ACC112 (cell line): ENCODE measurements around the gene SLC4A7.

ENCODE experiments used
- H2AFZ ChIP-seq: fragments of 200-600 bp; sonication (generic); one replicate; pipeline ENCODE4 v1.6.0; 2017; ENCODE audit warnings: antibody characterized with exemption, low read length; ENCODE audit not compliant: unreplicated experiment
- H3K27ac ChIP-seq: fragments of 200-600 bp; sonication (generic); 2 replicates; pipeline ENCODE4 v1.5.1; 2014; ENCODE audit warnings: low read depth, mild to moderate bottlenecking, antibody characterized with exemption, low read length, moderate library complexity
- H3K27me3 ChIP-seq: fragments of 200-600 bp; sonication (generic); 2 replicates; pipeline ENCODE4 v1.6.1; 2014; ENCODE audit warnings: mild to moderate bottlenecking, antibody characterized with exemption, low read length, moderate library complexity, mixed read lengths; ENCODE audit not compliant: insufficient read depth
- H3K36me3 ChIP-seq: fragments of 200-600 bp; sonication (generic); 2 replicates; pipeline ENCODE4 v1.6.1; 2016; ENCODE audit warnings: mild to moderate bottlenecking, antibody characterized with exemption, low read length, moderate library complexity, mixed read lengths; ENCODE audit not compliant: insufficient read depth
- H3K4me1 ChIP-seq: fragments of 200-600 bp; sonication (generic); one replicate; pipeline ENCODE4 v1.6.1; 2016; ENCODE audit warnings: low read length, mixed read lengths; ENCODE audit not compliant: insufficient read depth, unreplicated experiment, control insufficient read depth
- H3K4me3 ChIP-seq: fragments of 200-600 bp; sonication (generic); 2 replicates; pipeline ENCODE4 v1.5.1; 2014; ENCODE audit warnings: mild to moderate bottlenecking, low read depth, low read length
- H3K79me2 ChIP-seq: fragments of 200-600 bp; sonication (generic); one replicate; pipeline ENCODE4 v1.6.0; 2016; ENCODE audit warnings: low read length; ENCODE audit not compliant: control insufficient read depth, unreplicated experiment, insufficient read depth

The SLC4A7 gene

DNA sequence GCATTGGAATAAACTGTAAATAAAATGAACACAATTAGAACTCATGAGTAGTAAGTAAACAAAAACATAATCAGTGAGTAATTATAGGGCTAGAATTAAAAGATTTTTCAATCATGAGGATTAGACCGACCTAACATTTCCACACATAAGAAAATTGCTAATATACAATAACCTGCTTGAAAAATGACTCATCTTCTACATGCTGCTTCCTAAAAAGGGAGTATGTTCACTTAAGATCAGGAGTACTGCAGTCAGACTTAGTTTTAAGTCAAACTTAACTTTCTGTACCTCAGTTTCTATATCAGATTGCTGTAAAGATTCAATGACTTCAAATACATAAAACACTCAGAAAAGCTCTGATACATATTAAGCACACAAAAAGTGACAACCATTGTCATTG is 92.4 kb downstream of the SLC4A7 start:
- Histone ChIP-seq H3K27me3 (no peaks in the 10 kb centered on the region), H3K4me1 (no peaks in the 10 kb centered on the region), H3K4me3 (no peak overlapping the region), H3K79me2 (no peaks in the 10 kb centered on the region), H3K36me3 (peaks cover 53% of the 10 kb centered on the region), H2AFZ (no peak overlapping the region), H3K27ac (no peak overlapping the region)

DNA sequence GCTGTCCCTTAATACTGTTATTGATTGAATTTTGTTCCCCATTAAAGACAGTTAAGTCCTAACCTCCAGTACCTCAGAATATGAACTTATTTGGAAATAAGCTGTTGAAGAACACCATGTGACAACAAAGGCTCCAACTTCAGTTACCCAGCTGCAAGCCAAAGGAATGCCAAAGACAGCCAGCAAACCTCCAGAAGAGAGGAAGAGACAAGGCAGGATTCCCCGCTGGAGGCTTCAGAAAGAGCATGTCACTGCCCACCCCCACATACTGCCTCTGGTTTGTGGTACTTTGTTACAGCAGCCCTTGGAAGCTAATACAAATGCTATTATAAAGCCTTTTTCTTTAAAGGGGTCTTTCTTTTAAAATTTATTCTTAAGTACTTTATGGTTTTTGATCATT is 96.6 kb downstream of the SLC4A7 start:
- peaks cover 60% of the 10 kb centered on the region for H3K36me3 ChIP-seq

DNA sequence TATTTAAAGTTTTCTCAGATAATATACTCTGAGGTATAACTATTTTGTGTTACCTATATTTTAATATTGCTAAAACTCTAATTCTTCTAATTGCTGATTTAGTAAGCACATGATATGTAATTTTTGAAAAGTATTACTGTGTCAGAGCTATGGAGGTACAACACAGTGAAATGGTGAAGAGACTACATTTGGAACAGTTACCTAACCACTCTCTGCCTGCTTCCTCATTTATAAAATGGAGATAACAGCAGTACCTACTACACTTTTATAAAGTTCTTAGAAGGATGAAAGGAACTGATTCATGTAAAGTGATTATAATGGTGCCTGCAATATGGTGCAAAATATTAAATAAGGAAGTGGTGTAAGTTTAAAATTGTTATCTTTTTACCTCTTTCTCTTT is 98.7 kb downstream of the SLC4A7 start:
- Histone ChIP-seq H3K36me3 (peaks cover 53% of the 10 kb centered on the region), H3K79me2 (no peaks in the 10 kb centered on the region), H3K27me3 (no peaks in the 10 kb centered on the region), H3K4me1 (no peaks in the 10 kb centered on the region), H3K4me3 (no peak overlapping the region), H2AFZ (no peak overlapping the region), H3K27ac (no peak overlapping the region)

More for the DNA sequence above, 96.6 kb downstream of the SLC4A7 start:
- no peak overlapping the region for H3K27ac ChIP-seq
- H3K4me1 ChIP-seq = no peaks in the 10 kb centered on the region
- H2AFZ ChIP-seq = no peak overlapping the region
- H3K4me3 ChIP-seq = no peak overlapping the region
- H3K27me3 ChIP-seq = no peaks in the 10 kb centered on the region
- no peaks in the 10 kb centered on the region for H3K79me2 ChIP-seq

DNA sequence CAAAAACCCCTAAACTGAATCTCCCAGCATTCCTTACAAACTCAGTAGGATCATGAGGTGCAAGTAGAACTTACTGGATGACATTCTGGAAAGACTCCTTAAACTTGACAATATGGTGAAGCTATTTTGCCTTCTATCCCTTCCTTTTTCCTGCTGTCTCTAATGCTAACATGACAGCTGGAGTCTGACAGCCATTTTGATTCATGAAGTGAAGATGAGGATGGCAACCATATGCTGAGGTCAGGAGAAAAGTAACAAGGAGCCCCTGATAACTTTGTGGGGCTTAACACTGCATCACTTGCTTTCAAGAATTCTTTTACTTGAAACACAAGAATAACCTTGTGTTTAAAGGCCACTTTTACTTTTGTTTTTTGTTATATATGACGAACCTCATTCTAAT is 100.0 kb downstream of the SLC4A7 start:
- Histone ChIP-seq H3K27ac (no peak overlapping the region), H3K4me3 (no peak overlapping the region), H3K27me3 (no peaks in the 10 kb centered on the region), H2AFZ (no peak overlapping the region), H3K4me1 (no peaks in the 10 kb centered on the region), H3K36me3 (peaks cover 48% of the 10 kb centered on the region), H3K79me2 (no peaks in the 10 kb centered on the region)

DNA sequence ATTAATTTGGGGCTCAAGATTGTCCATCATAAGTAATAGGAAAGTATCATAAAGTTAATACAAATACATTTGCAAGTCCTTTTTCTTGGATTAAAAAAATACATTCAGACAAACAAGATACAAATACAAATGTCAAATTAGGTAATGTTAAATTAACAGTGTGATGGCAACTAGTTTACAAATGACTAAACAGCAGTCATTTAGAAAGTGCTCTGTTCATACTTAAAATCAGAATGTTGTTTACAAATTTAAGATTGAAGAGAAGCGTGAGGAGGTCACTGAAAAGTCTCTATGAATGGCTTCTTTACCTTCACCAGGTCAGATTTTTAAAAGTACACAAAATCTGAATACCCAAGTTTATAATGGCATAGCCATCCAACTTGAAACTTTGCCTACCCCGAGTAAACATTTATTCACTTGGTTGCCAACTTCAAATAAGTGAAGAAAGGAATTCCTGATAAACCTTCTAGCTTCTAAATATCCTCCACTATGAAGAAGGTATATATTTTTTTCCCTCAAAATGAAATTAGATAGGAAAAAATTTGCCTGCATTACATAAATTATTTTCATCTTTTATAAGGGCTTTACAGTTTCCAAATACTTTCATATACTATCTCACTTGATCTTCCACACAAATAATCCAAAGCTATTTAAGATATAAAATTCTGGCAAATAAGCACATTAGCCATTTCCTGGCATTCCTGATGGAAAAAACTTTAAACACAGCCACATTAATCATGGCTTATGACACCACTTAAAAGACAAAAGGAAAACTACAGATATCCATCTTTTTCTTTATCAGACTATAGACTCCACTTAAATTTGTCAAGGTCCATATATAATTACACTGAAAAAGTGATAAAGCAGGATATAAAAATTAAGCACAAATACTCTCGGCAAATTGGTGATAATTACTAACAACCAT is 103.5 kb downstream of the SLC4A7 start:
- peaks cover 40% of the 10 kb centered on the region for H3K36me3 ChIP-seq
- no peak overlapping the region for H3K4me3 ChIP-seq
- no peaks in the 10 kb centered on the region for H3K79me2 ChIP-seq
- no peak overlapping the region for H3K27ac ChIP-seq
- H3K27me3 ChIP-seq = no peaks in the 10 kb centered on the region
- H2AFZ ChIP-seq = no peak overlapping the region
- H3K4me1 ChIP-seq = no peaks in the 10 kb centered on the region

DNA sequence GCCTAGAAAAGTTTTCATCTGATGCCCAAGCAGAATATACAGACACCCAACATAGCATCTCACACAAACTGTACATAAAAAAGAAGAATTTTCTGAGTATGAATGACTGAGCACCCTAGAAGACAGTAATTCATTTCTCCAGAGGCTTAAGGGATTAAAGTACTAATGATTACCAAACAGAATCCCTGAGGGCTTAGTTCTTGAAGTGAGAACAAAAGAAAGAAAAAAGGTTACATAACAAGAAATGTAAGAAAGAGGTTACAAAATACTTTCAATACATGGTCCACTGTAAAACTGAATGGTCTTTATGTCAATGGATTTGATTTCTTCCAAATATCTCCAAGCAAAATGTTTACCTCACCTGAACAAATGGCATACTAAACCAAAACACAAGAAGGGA is 105.9 kb downstream of the SLC4A7 start:
- no peaks in the 10 kb centered on the region for H3K4me1 ChIP-seq
- no peaks in the 10 kb centered on the region for H3K27me3 ChIP-seq
- H3K27ac ChIP-seq = no peak overlapping the region
- H3K4me3 ChIP-seq = no peak overlapping the region
- no peaks in the 10 kb centered on the region for H3K79me2 ChIP-seq
- H2AFZ ChIP-seq = no peak overlapping the region
- peaks cover 39% of the 10 kb centered on the region for H3K36me3 ChIP-seq

DNA sequence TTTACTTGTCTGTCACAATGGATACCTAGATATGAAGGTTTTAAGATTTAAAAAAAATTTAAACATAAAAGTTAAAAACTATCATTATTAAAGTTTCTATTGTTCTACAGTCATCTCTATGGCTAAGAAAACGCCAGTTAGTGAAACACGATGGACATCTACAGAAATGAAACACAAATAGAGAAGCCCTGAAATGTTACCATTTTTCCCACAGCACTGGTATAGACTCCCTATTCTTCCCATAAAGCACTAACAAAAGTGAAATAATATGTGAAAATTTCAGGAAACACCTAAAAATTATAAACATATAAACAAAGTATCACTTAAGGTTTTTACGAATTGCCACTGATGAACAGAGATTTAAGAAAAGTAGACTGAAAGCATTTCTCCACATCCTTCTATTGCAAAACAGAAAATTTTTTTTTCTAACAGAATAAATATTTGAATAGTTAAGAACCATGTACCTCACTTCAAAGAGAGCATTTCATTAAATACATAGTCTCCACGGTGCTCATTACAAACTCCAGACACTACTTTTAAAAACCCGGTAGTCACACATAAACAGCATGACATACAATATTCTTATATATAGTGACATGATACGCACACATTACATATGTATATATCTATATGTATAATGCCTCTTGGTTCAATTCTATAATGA is 107.9 kb downstream of the SLC4A7 start:
- Histone ChIP-seq H3K36me3 (peaks cover 37% of the 10 kb centered on the region), H3K27ac (no peak overlapping the region), H3K79me2 (no peaks in the 10 kb centered on the region), H3K4me1 (no peaks in the 10 kb centered on the region), H3K4me3 (no peak overlapping the region), H3K27me3 (no peaks in the 10 kb centered on the region), H2AFZ (no peak overlapping the region)

DNA sequence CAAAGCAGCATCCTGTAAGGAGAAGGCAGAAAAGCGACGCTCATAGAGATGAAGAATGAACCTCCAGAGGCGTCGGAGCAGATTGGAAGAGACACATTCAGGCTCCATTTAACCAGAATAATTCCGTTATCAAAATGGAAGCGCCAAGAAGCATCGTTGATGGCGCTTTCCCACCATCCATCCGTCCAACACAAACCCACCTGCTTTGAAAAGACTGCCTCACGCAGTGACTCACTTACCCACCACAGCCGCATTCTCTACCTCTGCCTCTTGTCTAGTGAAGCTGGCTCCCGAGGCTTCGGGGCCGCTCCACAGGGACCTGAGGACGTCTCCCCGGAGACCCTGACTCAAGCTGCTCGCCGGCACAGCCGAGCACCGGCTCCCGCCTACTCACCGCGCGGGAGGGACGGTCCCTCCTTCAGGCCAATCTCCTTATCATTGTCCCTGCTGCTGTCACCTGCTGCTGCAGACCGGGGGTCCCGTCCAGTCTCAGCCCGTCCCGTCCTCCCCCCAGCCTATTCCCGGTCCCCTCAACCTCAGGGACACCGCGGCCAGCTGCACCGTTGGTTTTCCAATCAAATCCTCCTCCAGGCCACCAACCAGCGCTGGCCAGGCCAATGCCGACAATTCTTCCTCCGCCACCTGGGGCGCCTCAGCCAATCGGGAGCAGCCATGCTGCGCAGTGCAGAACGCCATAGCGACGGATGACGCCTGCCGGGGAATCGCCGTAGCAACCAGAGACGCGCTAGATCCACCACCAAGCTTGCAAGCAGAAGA is 115.2 kb downstream of the SLC4A7 start, which contains the start of gene NEK10:
Gene NEK10, minus strand, starts transcription at position 553 of the 777 bp plus-strand sequence. CDS start 16,501 bp downstream, outside the sequence.
- H3K27me3 ChIP-seq = no peaks in the 10 kb centered on the region
- H3K36me3 ChIP-seq = peaks cover 13% of the 10 kb centered on the region
- H2AFZ ChIP-seq = no peak within 1 kb of the TSS
- peak within 1 kb of the TSS; percentile 71 for H3K4me3 ChIP-seq
- no peaks in the 10 kb centered on the region for H3K79me2 ChIP-seq
- no peak within 1 kb of the TSS for H3K27ac ChIP-seq
- no peaks in the 10 kb centered on the region for H3K4me1 ChIP-seq

DNA sequence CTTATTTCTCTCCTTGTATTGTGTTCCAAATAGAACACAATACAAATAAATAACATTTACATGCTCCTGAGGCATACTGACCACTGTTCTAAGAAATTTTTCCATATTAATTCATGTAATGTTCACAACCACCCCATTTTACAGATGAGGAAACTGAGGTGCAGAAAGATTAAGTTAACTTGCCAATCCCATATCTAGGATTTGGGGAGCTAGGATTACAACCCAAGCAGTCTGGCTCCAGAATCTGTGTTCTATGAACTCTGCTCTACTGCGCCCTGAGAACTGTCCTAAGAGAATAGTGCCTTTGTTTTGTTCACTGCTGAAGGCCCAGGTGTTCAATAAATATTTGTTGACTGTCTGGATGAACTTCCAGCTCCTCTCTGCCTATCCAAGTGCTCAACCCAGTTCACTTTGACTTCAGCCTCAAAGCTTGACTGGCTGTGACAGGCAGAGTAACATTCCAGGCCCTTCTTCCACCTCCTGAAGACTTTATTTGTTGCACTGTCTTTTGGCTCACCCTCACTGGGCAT is 118.1 kb downstream of the SLC4A7 start:
- no peaks in the 10 kb centered on the region for H3K79me2 ChIP-seq
- peaks cover 3% of the 10 kb centered on the region for H3K4me1 ChIP-seq
- H3K36me3 ChIP-seq = peaks cover 7% of the 10 kb centered on the region
- no peak overlapping the region for H3K4me3 ChIP-seq
- H2AFZ ChIP-seq = no peak overlapping the region
- no peaks in the 10 kb centered on the region for H3K27me3 ChIP-seq
- no peak overlapping the region for H3K27ac ChIP-seq
